Hepatocyte (in vitro differentiated cells): ENCODE measurements around the gene SLC20A1.

Experiments used
- EZH2 ChIP-seq: fragments of 200-600 bp; sonication (generic); IDR thresholded peaks from 2 replicates; pipeline ENCODE4 v1.6.1; 2016; ENCODE audit warnings: antibody characterized with exemption, mild to moderate bottlenecking, borderline replicate concordance
- EZH2phosphoT487 ChIP-seq: fragments of 200-600 bp; sonication (generic); IDR thresholded peaks from one replicate; pipeline ENCODE4 v1.6.1; 2018; ENCODE audit warnings: antibody characterized with exemption, mild to moderate bottlenecking, low read depth, moderate library complexity; ENCODE audit not compliant: unreplicated experiment, severe bottlenecking
- TF ChIP-seq, protein P1 (sequence below): fragments of 200-600 bp; sonication (generic); IDR thresholded peaks from 2 replicates; pipeline ENCODE4 v1.5.1; 2016; ENCODE audit warnings: antibody characterized with exemption, mild to moderate bottlenecking; ENCODE audit not compliant: poor library complexity

DNA sequence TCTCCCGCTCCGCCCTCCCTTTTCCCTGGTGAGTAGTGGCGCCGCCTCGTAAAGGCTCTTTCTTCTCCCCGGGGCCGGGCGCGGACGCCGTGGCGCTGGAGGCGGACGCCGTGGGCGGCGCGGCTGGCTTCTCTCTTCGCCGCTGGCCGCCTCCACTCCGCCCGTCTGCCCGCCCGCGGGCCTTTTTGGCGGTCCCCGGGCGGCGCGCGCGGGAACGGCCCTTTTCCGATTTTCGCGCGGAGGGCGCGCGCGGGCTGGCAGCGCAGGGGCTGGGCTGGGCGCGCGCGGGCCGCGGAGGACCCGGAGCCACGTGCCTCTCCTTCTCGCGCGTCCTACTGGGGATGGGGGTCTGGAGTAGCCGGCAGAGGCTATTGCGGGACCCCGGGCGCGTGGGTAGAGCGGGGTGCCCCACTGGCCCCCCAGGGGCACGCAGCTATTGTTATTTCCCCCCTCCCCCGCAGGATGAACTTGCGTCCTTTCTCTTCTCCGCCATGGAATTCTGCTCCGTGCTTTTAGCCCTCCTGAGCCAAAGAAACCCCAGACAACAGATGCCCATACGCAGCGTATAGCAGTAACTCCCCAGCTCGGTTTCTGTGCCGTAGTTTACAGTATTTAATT is 472 bp downstream of the SLC20A1 start:
- TF ChIP-seq, protein P1, sequence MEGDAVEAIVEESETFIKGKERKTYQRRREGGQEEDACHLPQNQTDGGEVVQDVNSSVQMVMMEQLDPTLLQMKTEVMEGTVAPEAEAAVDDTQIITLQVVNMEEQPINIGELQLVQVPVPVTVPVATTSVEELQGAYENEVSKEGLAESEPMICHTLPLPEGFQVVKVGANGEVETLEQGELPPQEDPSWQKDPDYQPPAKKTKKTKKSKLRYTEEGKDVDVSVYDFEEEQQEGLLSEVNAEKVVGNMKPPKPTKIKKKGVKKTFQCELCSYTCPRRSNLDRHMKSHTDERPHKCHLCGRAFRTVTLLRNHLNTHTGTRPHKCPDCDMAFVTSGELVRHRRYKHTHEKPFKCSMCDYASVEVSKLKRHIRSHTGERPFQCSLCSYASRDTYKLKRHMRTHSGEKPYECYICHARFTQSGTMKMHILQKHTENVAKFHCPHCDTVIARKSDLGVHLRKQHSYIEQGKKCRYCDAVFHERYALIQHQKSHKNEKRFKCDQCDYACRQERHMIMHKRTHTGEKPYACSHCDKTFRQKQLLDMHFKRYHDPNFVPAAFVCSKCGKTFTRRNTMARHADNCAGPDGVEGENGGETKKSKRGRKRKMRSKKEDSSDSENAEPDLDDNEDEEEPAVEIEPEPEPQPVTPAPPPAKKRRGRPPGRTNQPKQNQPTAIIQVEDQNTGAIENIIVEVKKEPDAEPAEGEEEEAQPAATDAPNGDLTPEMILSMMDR, result no peak
- TF ChIP-seq EZH2, result no peak
- TF ChIP-seq EZH2phosphoT487, result no peak
